ENCODE data around the gene MVK. TPM values are rescaled to one million over a fixed set of nuclear protein-coding genes. Genes with fewer than 3 reads are reported as not detected.
A peak's percentile ranks its signal among the peaks of the same experiment; 100 is the strongest.

Gene MVK
- polyA plus RNA-seq, 3 donors, result 1.1 to 3.8 (median 1.6) TPM

DNA sequence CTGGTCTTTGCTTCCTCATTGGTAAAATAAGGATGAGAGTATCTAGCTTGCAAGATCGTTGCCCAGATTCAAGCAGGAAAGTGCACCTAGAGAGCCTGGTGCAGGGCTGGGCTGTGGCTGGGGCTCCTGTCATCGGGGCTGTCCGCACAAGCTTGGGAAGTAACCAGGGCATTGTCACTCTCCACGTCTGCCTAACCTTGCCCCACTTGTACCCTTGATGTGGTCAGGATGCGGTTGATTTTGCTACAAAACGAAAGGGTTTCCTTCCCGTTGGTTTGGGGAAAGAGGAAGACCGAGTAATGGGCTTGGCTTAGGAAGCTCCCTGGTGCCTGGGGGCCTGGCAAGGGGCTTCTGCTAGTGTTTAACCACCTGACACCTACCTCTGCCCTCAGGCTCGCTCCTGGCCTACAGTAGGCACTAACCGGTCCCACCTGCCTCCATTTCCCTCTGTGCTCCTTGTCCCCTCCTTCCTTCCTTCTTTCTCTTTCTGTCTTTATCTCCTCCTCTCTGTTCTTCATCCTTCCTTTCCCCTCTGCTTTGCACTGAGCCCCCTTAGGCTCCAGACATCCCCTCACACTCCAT is 21.8 kb downstream of the MVK start:
- H3K36me3 Mint-ChIP-seq, result peaks cover 25 to 33% of the 10 kb centered on the region in 2 donors

GRCh38 chr12:109596418-109597244 is 23.0 kb downstream of the MVK start:
- Histone ChIP-seq H3K4me1 (ENCODE audit: control insufficient read depth in 1 of 2, insufficient read depth in 2 of 2, low read length in 2 of 2) (peaks cover 13 to 19% of the 10 kb centered on the region in 2 donors), H3K27me3 (ENCODE audit: control insufficient read depth in 2 of 2, insufficient read depth in 2 of 2, low read length in 2 of 2) (no peaks in the 10 kb centered on the region), H3K27ac (ENCODE audit: low read depth in 1 of 2, low read length in 2 of 2) (no peak overlapping the region), H4K20me1 (ENCODE audit: insufficient read depth, low read length) (peaks cover 4% of the 10 kb centered on the region), H3K79me2 (ENCODE audit: insufficient read depth, low read length) (no peaks in the 10 kb centered on the region), H3K4me3 (replicated peaks in 1 of 3; ENCODE audit: low read depth in 2 of 3, low read length in 3 of 3) (no peak overlapping the region), H2AFZ (ENCODE audit: insufficient read depth, low read depth, low read length, poor library complexity, severe bottlenecking) (no peak overlapping the region), H3K9me3 (replicated peaks in 1 of 2; ENCODE audit: control insufficient read depth in 1 of 2, insufficient read depth in 1 of 2, low read length in 2 of 2) (no peaks in the 10 kb centered on the region), H3K4me2 (replicated peaks; ENCODE audit: extremely low read depth, low read length, poor library complexity, severe bottlenecking) (no peak overlapping the region), H3K36me3 (replicated peaks in 1 of 2; ENCODE audit: control insufficient read depth in 1 of 2, insufficient read depth in 2 of 2, low read length in 2 of 2) (peaks cover 0 to 3% of the 10 kb centered on the region in 2 donors), H3K9ac (ENCODE audit: insufficient read depth, low read length, poor library complexity, severe bottlenecking) (no peak overlapping the region)
- intact Hi-C loops (cut with micrococcal nuclease), result no loop called here
- Mint-ChIP-seq H3K27me3 (ENCODE audit: low read depth in 3 of 3) (peaks cover 7 to 21% (median 14%) of the 10 kb centered on the region in 3 donors), H3K4me3 (no peak overlapping the region), H3K9me3 (peaks cover 0 to 2% (median 0%) of the 10 kb centered on the region in 7 donors), H3K4me1 (peaks cover 22% of the 10 kb centered on the region), H3K27ac (no peak overlapping the region), H3K36me3 (peaks cover 18 to 29% of the 10 kb centered on the region in 2 donors)
- TF ChIP-seq, protein P1, sequence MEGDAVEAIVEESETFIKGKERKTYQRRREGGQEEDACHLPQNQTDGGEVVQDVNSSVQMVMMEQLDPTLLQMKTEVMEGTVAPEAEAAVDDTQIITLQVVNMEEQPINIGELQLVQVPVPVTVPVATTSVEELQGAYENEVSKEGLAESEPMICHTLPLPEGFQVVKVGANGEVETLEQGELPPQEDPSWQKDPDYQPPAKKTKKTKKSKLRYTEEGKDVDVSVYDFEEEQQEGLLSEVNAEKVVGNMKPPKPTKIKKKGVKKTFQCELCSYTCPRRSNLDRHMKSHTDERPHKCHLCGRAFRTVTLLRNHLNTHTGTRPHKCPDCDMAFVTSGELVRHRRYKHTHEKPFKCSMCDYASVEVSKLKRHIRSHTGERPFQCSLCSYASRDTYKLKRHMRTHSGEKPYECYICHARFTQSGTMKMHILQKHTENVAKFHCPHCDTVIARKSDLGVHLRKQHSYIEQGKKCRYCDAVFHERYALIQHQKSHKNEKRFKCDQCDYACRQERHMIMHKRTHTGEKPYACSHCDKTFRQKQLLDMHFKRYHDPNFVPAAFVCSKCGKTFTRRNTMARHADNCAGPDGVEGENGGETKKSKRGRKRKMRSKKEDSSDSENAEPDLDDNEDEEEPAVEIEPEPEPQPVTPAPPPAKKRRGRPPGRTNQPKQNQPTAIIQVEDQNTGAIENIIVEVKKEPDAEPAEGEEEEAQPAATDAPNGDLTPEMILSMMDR (IDR thresholded peaks at IDR 0.05), result no peak
- WGBS (ENCODE audit: insufficient coverage), result 95% methylated on average over 19 of the region's 24 CpGs
- no peak for DNase-seq

More for the DNA sequence above, 21.8 kb downstream of the MVK start:
- Histone ChIP-seq H3K4me1 (ENCODE audit: control insufficient read depth in 1 of 2, insufficient read depth in 2 of 2, low read length in 2 of 2) (peaks cover 13 to 19% of the 10 kb centered on the region in 2 donors), H3K27ac (ENCODE audit: low read depth in 1 of 2, low read length in 2 of 2) (no peak overlapping the region), H4K20me1 (ENCODE audit: insufficient read depth, low read length) (peaks cover 4% of the 10 kb centered on the region), H3K9ac (ENCODE audit: insufficient read depth, low read length, poor library complexity, severe bottlenecking) (peak overlapping the region; percentile 21), H3K79me2 (ENCODE audit: insufficient read depth, low read length) (no peaks in the 10 kb centered on the region), H3K4me3 (replicated peaks in 1 of 3; ENCODE audit: low read depth in 2 of 3, low read length in 3 of 3) (peak overlapping the region in 1 of 3 experiments; percentile 32), H3K9me3 (replicated peaks in 1 of 2; ENCODE audit: control insufficient read depth in 1 of 2, insufficient read depth in 1 of 2, low read length in 2 of 2) (no peaks in the 10 kb centered on the region), H2AFZ (ENCODE audit: insufficient read depth, low read depth, low read length, poor library complexity, severe bottlenecking) (no peak overlapping the region), H3K27me3 (ENCODE audit: control insufficient read depth in 2 of 2, insufficient read depth in 2 of 2, low read length in 2 of 2) (no peaks in the 10 kb centered on the region), H3K36me3 (replicated peaks in 1 of 2; ENCODE audit: control insufficient read depth in 1 of 2, insufficient read depth in 2 of 2, low read length in 2 of 2) (peaks cover 0 to 3% of the 10 kb centered on the region in 2 donors), H3K4me2 (replicated peaks; ENCODE audit: extremely low read depth, low read length, poor library complexity, severe bottlenecking) (peak overlapping the region; percentile 37)
- Mint-ChIP-seq H3K27me3 (ENCODE audit: low read depth in 3 of 3) (peaks cover 7 to 23% (median 14%) of the 10 kb centered on the region in 3 donors), H3K27ac (peak overlapping the region in 4 of 7 donors; percentile 15 to 73 (median 48)), H3K4me3 (peak overlapping the region in 1 of 2 donors; percentile 62), H3K9me3 (peaks cover 0 to 2% (median 0%) of the 10 kb centered on the region in 7 donors), H3K4me1 (peaks cover 22% of the 10 kb centered on the region)
- intact Hi-C loops (cut with micrococcal nuclease), result no loop called here
- peak; percentile 23 to 63 (median 41) for DNase-seq
- TF ChIP-seq, protein P1 (IDR thresholded peaks at IDR 0.05), result no peak
- WGBS (ENCODE audit: insufficient coverage), result 15% methylated on average over 4 of the region's 10 CpGs

All from CD14-positive monocyte (primary cell).